ENCODE data around the gene PHF1.

The PHF1 gene

GRCh38 chr6:33458676-33459075 is 47.9 kb downstream of the PHF1 start:
- DNase-seq (ENCODE audit: low spot score) = no peak

- no peak for DNase-seq (ENCODE audit: low spot score)
These were observed 48.4 kb downstream of the PHF1 start for GRCh38 chr6:33459226-33459625.

Data from AG08395 (cell line).